COLO668 (cell line): ENCODE results near the gene NINL.
A peak's percentile ranks its signal among the peaks of the same experiment; 100 is the strongest.

Experiments
- DNase-seq: peaks from one replicate; lab custom pipeline; 2025; ENCODE audit not compliant: unreplicated experiment; lab: John Stamatoyannopoulos, UW

The NINL gene

DNA sequence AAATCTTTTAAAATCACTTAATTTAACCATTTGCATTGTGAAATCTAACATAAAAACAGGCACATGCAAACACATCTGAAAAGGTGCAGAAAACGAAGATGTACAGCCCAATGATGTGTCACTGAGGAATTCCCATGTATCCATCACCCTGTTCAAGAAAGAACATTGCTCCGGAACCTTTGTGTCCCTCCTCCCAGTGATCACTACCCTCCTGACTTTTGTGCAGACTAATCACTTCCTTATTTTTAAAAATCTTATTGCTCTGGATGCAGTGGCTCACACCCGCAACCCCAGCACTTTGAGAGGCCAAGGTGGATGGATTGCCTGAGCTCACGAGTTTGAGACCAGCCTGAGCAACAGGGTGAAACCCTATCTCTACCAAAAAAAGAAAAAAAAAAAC, 163.3 kb downstream of the NINL start:
- DNase-seq = no peak

- DNase-seq = no peak
These were observed 164.2 kb downstream of the NINL start for GRCh38 chr20:25421102-25421501.

DNA sequence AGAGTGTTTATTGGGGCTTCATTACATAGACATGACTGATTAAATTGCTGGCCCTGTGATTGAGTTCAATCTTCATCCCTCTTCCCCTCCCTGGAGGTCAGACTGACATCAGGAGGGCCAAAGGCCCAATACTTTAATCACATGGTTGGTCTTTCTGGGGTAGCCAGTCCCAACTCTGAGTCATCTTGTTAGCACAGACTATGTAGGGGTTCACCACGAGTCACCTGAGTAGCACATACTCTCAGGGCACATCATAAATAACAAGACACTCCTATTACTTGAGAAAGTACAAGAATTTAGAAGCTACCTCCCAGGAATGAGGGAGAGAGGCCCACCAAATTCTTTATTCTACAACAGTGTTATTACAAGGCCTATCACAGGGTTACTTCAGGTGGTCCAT, 166.6 kb downstream of the NINL start:
- no peak for DNase-seq

GRCh38 chr20:25408890-25409289, 176.4 kb downstream of the NINL start:
- no peak for DNase-seq

DNA sequence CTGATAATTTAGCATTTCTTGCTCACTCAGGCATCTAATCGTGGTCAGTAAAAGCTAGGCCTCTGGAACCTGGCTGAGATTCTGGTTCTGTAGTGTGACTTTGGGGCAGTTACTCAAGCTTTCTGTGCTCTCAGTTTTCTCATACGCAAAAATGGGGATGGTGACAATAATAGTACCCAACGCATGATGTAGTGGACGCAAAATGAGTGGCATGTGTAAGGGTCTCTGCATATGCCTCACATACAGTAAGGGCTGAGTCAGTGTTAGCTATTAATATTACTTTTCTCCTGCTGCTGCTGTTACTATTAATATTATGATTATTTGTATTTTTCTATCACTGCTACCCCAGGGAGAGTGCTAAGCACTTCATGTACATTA, 177.2 kb downstream of the NINL start:
- no peak for DNase-seq

- DNase-seq = peak; percentile 96
These were observed 177.8 kb downstream of the NINL start, which contains the start of gene GINS1 for GRCh38 chr20:25407311-25408169. GINS1 (plus strand) TSS chr20:25407673; CDS start chr20:25407821, 148 bp downstream.
